ENCODE results near the gene MRPL11. TPM values are rescaled to one million over a fixed set of nuclear protein-coding genes. Genes with fewer than 3 reads are reported as not detected.
"Not testable (repeated sequence)": the region's sequence is repeated elsewhere in the genome, so short reads cannot be mapped to it uniquely, and the experiment has no call there.

Gene MRPL11
- polyA plus RNA-seq, 3 donors: 14.7 to 64.6 (median 59.6) TPM

DNA sequence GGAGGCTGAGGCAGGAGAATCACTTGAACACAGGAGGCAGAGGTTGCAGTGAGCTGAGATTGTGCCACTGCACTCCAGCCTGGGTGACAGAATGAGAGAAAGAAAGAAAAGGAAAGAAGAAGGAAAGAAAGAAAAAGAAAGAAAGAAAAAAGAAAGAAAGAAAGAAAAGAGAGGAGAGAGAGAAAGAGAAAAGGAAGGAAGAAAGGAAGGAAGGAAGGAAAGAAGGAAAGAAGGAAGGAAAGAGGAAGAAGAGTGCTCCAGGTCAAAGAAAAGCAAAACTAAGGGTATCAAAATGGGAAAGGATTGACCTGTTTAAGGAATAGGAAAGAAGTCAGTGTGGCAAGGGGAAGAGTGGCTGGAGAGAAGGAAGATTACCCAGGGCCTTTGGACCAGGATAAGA lies 7.4 kb downstream of the MRPL11 start:
- intact Hi-C loops (cut with micrococcal nuclease): loop anchor here in 1 of 2 donors (10.0 kb wide), 1 partner anchor 244 kb away; the partner anchor contains the start of gene RBM4B
- not testable (repeated sequence) for H3K27me3 ChIP-seq (ENCODE audit: control insufficient read depth in 2 of 2, insufficient read depth in 2 of 2, low read length in 2 of 2); H3K9me3 ChIP-seq (replicated peaks in 1 of 2; ENCODE audit: control insufficient read depth in 1 of 2, insufficient read depth in 1 of 2, low read length in 2 of 2); H3K79me2 ChIP-seq (ENCODE audit: insufficient read depth, low read length); H3K4me3 ChIP-seq (replicated peaks in 1 of 3; ENCODE audit: low read depth in 2 of 3, low read length in 3 of 3); DNase-seq; H3K27me3 Mint-ChIP-seq (ENCODE audit: low read depth in 3 of 3); H3K9ac ChIP-seq (ENCODE audit: insufficient read depth, low read length, poor library complexity, severe bottlenecking); H3K4me3 Mint-ChIP-seq; H3K4me1 Mint-ChIP-seq; H3K9me3 Mint-ChIP-seq; H3K27ac ChIP-seq (ENCODE audit: low read depth in 1 of 2, low read length in 2 of 2); H3K4me2 ChIP-seq (replicated peaks; ENCODE audit: extremely low read depth, low read length, poor library complexity, severe bottlenecking); H2AFZ ChIP-seq (ENCODE audit: insufficient read depth, low read depth, low read length, poor library complexity, severe bottlenecking); H4K20me1 ChIP-seq (ENCODE audit: insufficient read depth, low read length)
- peak overlapping the region in 1 of 7 donors; percentile 85 for H3K27ac Mint-ChIP-seq
- Histone ChIP-seq H3K4me1 (ENCODE audit: control insufficient read depth in 1 of 2, insufficient read depth in 2 of 2, low read length in 2 of 2) (peaks cover 8 to 11% of the 10 kb centered on the region in 2 donors), H3K36me3 (replicated peaks in 1 of 2; ENCODE audit: control insufficient read depth in 1 of 2, insufficient read depth in 2 of 2, low read length in 2 of 2) (peaks cover 10 to 14% of the 10 kb centered on the region in 2 donors)
- H3K36me3 Mint-ChIP-seq: peaks cover 16 to 30% of the 10 kb centered on the region in 2 donors

DNA sequence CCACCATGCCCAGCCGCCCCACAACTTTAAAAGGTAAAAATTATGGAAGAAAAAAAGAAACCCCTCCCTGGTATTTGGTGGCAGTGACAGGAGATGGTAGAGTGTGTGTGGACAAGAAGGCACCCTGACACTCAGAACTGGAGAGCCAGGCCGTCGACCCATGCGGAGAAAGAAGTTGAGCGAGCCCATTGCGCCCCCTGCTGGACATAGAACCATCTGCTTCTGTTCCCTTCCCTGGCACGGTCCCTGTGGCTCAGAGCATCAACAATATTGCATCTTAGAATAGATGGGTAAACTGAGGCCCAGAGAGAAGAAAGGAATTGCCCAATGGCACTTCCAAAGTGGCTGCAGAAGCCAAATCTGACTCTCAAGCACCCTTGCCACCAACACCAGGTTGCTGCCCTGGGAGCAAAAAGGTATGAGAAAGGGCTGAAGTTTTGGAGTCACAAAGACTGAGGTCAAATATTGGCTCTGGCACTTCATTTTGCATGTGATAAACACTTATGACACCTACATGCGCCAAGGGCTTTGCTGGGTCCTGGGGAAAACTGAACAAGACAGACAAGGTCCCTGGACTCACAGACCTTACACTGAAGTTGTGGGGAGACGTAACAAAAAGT lies 8.6 kb downstream of the MRPL11 start:
- no peaks in the 10 kb centered on the region for H3K79me2 ChIP-seq (ENCODE audit: insufficient read depth, low read length)
- peaks cover 2 to 4% of the 10 kb centered on the region in 2 donors for H3K36me3 ChIP-seq (replicated peaks in 1 of 2; ENCODE audit: control insufficient read depth in 1 of 2, insufficient read depth in 2 of 2, low read length in 2 of 2)
- H4K20me1 ChIP-seq (ENCODE audit: insufficient read depth, low read length): no peaks in the 10 kb centered on the region
- H3K27me3 ChIP-seq (ENCODE audit: control insufficient read depth in 2 of 2, insufficient read depth in 2 of 2, low read length in 2 of 2): peaks cover 0 to 2% of the 10 kb centered on the region in 2 donors
- TF ChIP-seq, protein P1, sequence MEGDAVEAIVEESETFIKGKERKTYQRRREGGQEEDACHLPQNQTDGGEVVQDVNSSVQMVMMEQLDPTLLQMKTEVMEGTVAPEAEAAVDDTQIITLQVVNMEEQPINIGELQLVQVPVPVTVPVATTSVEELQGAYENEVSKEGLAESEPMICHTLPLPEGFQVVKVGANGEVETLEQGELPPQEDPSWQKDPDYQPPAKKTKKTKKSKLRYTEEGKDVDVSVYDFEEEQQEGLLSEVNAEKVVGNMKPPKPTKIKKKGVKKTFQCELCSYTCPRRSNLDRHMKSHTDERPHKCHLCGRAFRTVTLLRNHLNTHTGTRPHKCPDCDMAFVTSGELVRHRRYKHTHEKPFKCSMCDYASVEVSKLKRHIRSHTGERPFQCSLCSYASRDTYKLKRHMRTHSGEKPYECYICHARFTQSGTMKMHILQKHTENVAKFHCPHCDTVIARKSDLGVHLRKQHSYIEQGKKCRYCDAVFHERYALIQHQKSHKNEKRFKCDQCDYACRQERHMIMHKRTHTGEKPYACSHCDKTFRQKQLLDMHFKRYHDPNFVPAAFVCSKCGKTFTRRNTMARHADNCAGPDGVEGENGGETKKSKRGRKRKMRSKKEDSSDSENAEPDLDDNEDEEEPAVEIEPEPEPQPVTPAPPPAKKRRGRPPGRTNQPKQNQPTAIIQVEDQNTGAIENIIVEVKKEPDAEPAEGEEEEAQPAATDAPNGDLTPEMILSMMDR (IDR thresholded peaks at IDR 0.05): peak; percentile 91
- H3K4me2 ChIP-seq (replicated peaks; ENCODE audit: extremely low read depth, low read length, poor library complexity, severe bottlenecking): no peak overlapping the region
- H3K27ac Mint-ChIP-seq: peak overlapping the region in 1 of 7 donors; percentile 10
- H3K27ac ChIP-seq (ENCODE audit: low read depth in 1 of 2, low read length in 2 of 2): no peak overlapping the region
- intact Hi-C loops (cut with micrococcal nuclease): loop anchor here in 1 of 2 donors (1.0 to 10.0 kb wide), 2 partner anchors 22 to 245 kb away; partner anchors contain the start of gene RBM4B
- peaks cover 4 to 18% of the 10 kb centered on the region in 2 donors for H3K36me3 Mint-ChIP-seq
- peak; percentile 60 to 71 (median 70) for DNase-seq
- peaks cover 8 to 11% of the 10 kb centered on the region in 2 donors for H3K4me1 ChIP-seq (ENCODE audit: control insufficient read depth in 1 of 2, insufficient read depth in 2 of 2, low read length in 2 of 2)
- no peaks in the 10 kb centered on the region for H3K9me3 ChIP-seq (replicated peaks in 1 of 2; ENCODE audit: control insufficient read depth in 1 of 2, insufficient read depth in 1 of 2, low read length in 2 of 2)
- no peak overlapping the region for H2AFZ ChIP-seq (ENCODE audit: insufficient read depth, low read depth, low read length, poor library complexity, severe bottlenecking)
- H3K4me3 Mint-ChIP-seq: no peak overlapping the region
- no peak overlapping the region for H3K4me3 ChIP-seq (replicated peaks in 1 of 3; ENCODE audit: low read depth in 2 of 3, low read length in 3 of 3)
- no peak overlapping the region for H3K9ac ChIP-seq (ENCODE audit: insufficient read depth, low read length, poor library complexity, severe bottlenecking)
- WGBS (ENCODE audit: insufficient coverage): 57% methylated on average over 4 of the region's 9 CpGs
- H3K27me3 Mint-ChIP-seq (ENCODE audit: low read depth in 3 of 3): peaks cover 0 to 3% (median 3%) of the 10 kb centered on the region in 3 donors
- H3K9me3 Mint-ChIP-seq: peaks cover 0 to 2% (median 0%) of the 10 kb centered on the region in 7 donors
- peaks cover 8% of the 10 kb centered on the region for H3K4me1 Mint-ChIP-seq

All from CD14-positive monocyte (primary cell).